Measurements from ENCODE around the gene EVC.

EVC gene

GRCh38 chr4:5757954-5758353, 47.0 kb downstream of the EVC start:
- Histone ChIP-seq H3K27me3 (no peaks in the 10 kb centered on the region), H3K27ac (no peak overlapping the region), H3K4me3 (no peak overlapping the region), H3K36me3 (peaks cover 48 to 81% (median 77%) of the 10 kb centered on the region in 3 donors), H3K4me1 (no peaks in the 10 kb centered on the region), H3K9me3 (no peaks in the 10 kb centered on the region)
- DNase-seq: peak in 1 of 2 donors; percentile 17
- intact Hi-C loops (cut with DNase I; ENCODE audit: low total_unique reads): loop anchor here (5.0 kb wide), 1 partner anchor 341 kb away; no protein-coding TSS in a partner anchor
- TF ChIP-seq CTCF (IDR thresholded peaks at IDR 0.05): no peak

GRCh38 chr4:5758741-5759140, 47.7 kb downstream of the EVC start:
- intact Hi-C loops (cut with DNase I; ENCODE audit: low total_unique reads): loop anchor here (5.0 kb wide), 1 partner anchor 341 kb away; no protein-coding TSS in a partner anchor
- no peak for TF ChIP-seq CTCF (IDR thresholded peaks at IDR 0.05)
- no peaks in the 10 kb centered on the region for H3K4me1 ChIP-seq
- H3K27ac ChIP-seq: no peak overlapping the region
- no peak for DNase-seq
- H3K9me3 ChIP-seq: no peaks in the 10 kb centered on the region
- no peak overlapping the region for H3K4me3 ChIP-seq
- no peaks in the 10 kb centered on the region for H3K27me3 ChIP-seq
- H3K36me3 ChIP-seq: peaks cover 42 to 73% (median 69%) of the 10 kb centered on the region in 3 donors

- Histone ChIP-seq H3K36me3 (peaks cover 35 to 66% (median 62%) of the 10 kb centered on the region in 3 donors), H3K4me3 (no peak overlapping the region), H3K27ac (no peak overlapping the region), H3K9me3 (no peaks in the 10 kb centered on the region), H3K27me3 (no peaks in the 10 kb centered on the region), H3K4me1 (no peaks in the 10 kb centered on the region)
- TF ChIP-seq CTCF (IDR thresholded peaks at IDR 0.05): no peak
- intact Hi-C loops (cut with DNase I; ENCODE audit: low total_unique reads): loop anchor here (5.0 kb wide), 1 partner anchor 342 kb away; no protein-coding TSS in a partner anchor
- DNase-seq: no peak
These were observed 48.5 kb downstream of the EVC start for GRCh38 chr4:5759236-5760075.

GRCh38 chr4:5760246-5760645, 49.2 kb downstream of the EVC start:
- no peaks in the 10 kb centered on the region for H3K9me3 ChIP-seq
- H3K4me3 ChIP-seq: no peak overlapping the region
- intact Hi-C loops (cut with DNase I; ENCODE audit: low total_unique reads): no loop called here
- H3K27me3 ChIP-seq: no peaks in the 10 kb centered on the region
- no peak for DNase-seq
- H3K4me1 ChIP-seq: no peaks in the 10 kb centered on the region
- H3K27ac ChIP-seq: no peak overlapping the region
- no peak for TF ChIP-seq CTCF (IDR thresholded peaks at IDR 0.05)
- H3K36me3 ChIP-seq: peaks cover 27 to 58% (median 54%) of the 10 kb centered on the region in 3 donors

- Histone ChIP-seq H3K4me3 (no peak overlapping the region), H3K9me3 (no peaks in the 10 kb centered on the region), H3K27ac (no peak overlapping the region), H3K36me3 (peaks cover 20 to 51% (median 46%) of the 10 kb centered on the region in 3 donors), H3K27me3 (no peaks in the 10 kb centered on the region), H3K4me1 (no peaks in the 10 kb centered on the region)
- DNase-seq: peak in 1 of 2 donors; percentile 16
- intact Hi-C loops (cut with DNase I; ENCODE audit: low total_unique reads): no loop called here
- no peak for TF ChIP-seq CTCF (IDR thresholded peaks at IDR 0.05)
These were observed 50.0 kb downstream of the EVC start for GRCh38 chr4:5760936-5761480.
